ENCODE results near the gene ANAPC2. TPM values are rescaled to one million over a fixed set of nuclear protein-coding genes. Genes with fewer than 3 reads are reported as not detected.

The ANAPC2 gene
- total RNA-seq, 1 experiment from 2014 or later: 95.4 TPM

DNA sequence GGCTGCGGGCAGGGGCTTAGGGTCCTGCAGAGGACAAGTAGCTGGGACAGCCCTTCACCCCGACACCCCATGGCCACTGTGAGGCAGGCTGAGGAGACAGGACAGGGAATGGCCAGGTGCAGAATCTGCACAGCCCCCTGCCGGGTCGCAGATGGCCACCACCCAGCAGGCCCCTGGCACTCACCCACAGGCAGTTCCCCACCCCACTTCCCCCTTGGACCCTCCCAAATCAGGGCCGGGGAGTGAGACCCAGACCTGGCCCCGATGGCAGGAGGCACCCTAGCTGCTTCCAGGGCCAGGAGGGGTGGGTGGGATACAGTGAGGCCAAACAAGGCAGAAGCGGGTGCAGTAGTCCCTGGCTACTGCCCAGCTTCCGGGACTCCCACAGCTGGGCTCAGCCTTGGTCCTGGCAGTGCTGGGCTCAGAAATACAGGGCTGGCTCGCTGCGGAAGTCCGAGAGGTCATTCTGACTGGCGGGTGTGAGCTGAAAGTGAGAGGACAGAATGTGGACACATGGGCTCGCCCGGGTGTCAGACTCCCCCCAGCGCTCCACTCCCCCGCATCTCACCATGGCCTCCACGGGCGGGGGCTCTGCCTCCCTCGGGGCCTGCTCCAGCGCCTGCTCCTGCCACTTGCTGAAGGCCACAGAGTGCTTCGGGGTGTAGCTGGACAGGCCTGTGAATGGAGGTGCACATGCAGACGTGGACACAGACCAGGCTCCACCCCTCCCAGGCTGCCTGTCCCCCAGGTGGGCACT is 3.5 kb upstream of the ANAPC2 start:
- peaks cover 38% of the 10 kb centered on the region for H3F3A ChIP-seq (ENCODE audit: insufficient read depth, low read depth)
- no peak for DNase-seq
- H3K36me3 ChIP-seq (ENCODE audit: low read depth): no peaks in the 10 kb centered on the region
- ChIA-PET POLR2A (ENCODE audit: unreplicated experiment) (no interaction called here), CTCF (interaction anchor here (0.5 kb wide), 1 partner anchor 106 kb away, joined by 3 read pairs; no protein-coding TSS in a partner anchor)
- H3K9me2 ChIP-seq (ENCODE audit: insufficient read depth): no peaks in the 10 kb centered on the region
- peaks cover 54% of the 10 kb centered on the region for H4K20me1 ChIP-seq (ENCODE audit: insufficient read depth)
- H3K4me1 ChIP-seq (replicated peaks; ENCODE audit: insufficient read depth): peaks cover 55% of the 10 kb centered on the region
- no peak overlapping the region for H3K27ac ChIP-seq
- TF ChIP-seq, protein P1, sequence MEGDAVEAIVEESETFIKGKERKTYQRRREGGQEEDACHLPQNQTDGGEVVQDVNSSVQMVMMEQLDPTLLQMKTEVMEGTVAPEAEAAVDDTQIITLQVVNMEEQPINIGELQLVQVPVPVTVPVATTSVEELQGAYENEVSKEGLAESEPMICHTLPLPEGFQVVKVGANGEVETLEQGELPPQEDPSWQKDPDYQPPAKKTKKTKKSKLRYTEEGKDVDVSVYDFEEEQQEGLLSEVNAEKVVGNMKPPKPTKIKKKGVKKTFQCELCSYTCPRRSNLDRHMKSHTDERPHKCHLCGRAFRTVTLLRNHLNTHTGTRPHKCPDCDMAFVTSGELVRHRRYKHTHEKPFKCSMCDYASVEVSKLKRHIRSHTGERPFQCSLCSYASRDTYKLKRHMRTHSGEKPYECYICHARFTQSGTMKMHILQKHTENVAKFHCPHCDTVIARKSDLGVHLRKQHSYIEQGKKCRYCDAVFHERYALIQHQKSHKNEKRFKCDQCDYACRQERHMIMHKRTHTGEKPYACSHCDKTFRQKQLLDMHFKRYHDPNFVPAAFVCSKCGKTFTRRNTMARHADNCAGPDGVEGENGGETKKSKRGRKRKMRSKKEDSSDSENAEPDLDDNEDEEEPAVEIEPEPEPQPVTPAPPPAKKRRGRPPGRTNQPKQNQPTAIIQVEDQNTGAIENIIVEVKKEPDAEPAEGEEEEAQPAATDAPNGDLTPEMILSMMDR (conservative IDR thresholded peaks at IDR 0.05): no peak
- TF ChIP-seq EZH2 (IDR thresholded peaks at IDR 0.05; ENCODE audit: low read depth): no peak
- no peaks in the 10 kb centered on the region for H3K27me3 ChIP-seq (ENCODE audit: insufficient read depth, low read depth)
- H3K79me2 ChIP-seq (ENCODE audit: low read depth): peaks cover 55% of the 10 kb centered on the region
- BruUV-seq (replicated peaks): no TSS peak
- no peak overlapping the region for H2AFZ ChIP-seq
- intact Hi-C loops (cut with micrococcal nuclease; ENCODE audit: unreplicated experiment): no loop called here
- H3K4me3 ChIP-seq: no peak overlapping the region
- no peak overlapping the region for H3K4me2 ChIP-seq
- no peaks in the 10 kb centered on the region for H3K9me3 ChIP-seq (ENCODE audit: insufficient read depth, low read depth)

DNA sequence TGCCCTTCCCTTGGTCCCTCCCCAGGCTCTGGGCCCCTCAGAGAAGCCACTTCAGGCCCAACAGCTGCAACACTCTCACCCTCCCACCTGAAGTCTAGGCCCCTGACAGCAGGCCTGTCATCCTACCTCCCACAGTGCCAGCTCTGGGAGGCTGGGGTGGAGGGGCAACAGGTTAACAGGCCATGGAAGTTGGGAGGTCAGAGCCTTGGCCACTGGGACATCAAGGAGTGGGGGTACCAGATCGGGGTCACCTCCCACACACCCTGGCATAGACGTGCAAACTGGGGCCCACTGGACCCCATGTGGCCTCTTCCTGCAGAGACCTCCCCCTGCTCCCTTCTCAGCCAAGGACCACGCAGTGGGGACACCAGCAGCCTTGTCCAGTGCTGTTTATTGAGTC is 2.9 kb upstream of the ANAPC2 start:
- intact Hi-C loops (cut with micrococcal nuclease; ENCODE audit: unreplicated experiment): no loop called here
- no peaks in the 10 kb centered on the region for H3K36me3 ChIP-seq (ENCODE audit: low read depth)
- no peak for DNase-seq
- peaks cover 55% of the 10 kb centered on the region for H3K79me2 ChIP-seq (ENCODE audit: low read depth)
- TF ChIP-seq, protein P1 (conservative IDR thresholded peaks at IDR 0.05): no peak
- TF ChIP-seq EZH2 (IDR thresholded peaks at IDR 0.05; ENCODE audit: low read depth): no peak
- no peak overlapping the region for H2AFZ ChIP-seq
- H3K27ac ChIP-seq: no peak overlapping the region
- ChIA-PET POLR2A (ENCODE audit: unreplicated experiment) (no interaction called here), CTCF (interaction anchor here (2.8 kb wide), 1 partner anchor 36 kb away, joined by 15 read pairs; the partner anchor contains the start of gene RNF224)
- H3F3A ChIP-seq (ENCODE audit: insufficient read depth, low read depth): peaks cover 33% of the 10 kb centered on the region
- peaks cover 54% of the 10 kb centered on the region for H3K4me1 ChIP-seq (replicated peaks; ENCODE audit: insufficient read depth)
- no peak overlapping the region for H3K4me3 ChIP-seq
- H3K9me2 ChIP-seq (ENCODE audit: insufficient read depth): no peaks in the 10 kb centered on the region
- peaks cover 47% of the 10 kb centered on the region for H4K20me1 ChIP-seq (ENCODE audit: insufficient read depth)
- H3K4me2 ChIP-seq: no peak overlapping the region
- no peaks in the 10 kb centered on the region for H3K27me3 ChIP-seq (ENCODE audit: insufficient read depth, low read depth)
- BruUV-seq (replicated peaks): no TSS peak
- H3K9me3 ChIP-seq (ENCODE audit: insufficient read depth, low read depth): no peaks in the 10 kb centered on the region

DNA sequence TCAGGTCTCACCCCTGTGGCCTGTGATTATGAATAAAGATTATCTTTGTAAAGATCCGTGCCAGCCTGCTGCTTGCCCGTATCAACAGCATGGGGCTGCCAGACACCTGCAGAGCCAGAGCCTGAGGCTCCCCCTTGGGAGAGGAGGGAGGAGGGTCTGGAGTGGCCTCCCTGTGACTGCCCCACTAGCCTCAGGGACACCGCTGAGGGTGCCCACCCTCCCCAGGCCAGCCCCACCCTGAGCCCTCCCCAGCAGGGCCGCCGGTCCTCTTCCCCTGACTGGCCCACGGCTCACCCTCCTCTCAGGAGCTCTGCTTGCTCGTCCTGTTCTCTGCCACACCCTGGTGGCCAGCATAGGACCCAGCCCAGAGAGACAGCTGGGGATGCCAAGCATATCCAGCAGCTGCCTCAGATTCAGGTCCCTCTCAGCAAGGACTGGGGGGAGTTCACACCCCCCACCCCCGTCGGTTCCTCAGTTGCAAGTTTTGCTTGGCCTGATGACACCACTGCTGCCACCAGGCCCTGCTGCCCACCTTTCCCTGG is 2.0 kb upstream of the ANAPC2 start:
- H3K9me3 ChIP-seq (ENCODE audit: insufficient read depth, low read depth): no peaks in the 10 kb centered on the region
- H3K27ac ChIP-seq: no peak overlapping the region
- TF ChIP-seq, protein P1 (conservative IDR thresholded peaks at IDR 0.05): peak; percentile 35; the same call in 1 of the 2 replicates
- no peak for TF ChIP-seq EZH2 (IDR thresholded peaks at IDR 0.05; ENCODE audit: low read depth)
- no TSS peak for BruUV-seq (replicated peaks)
- peaks cover 46% of the 10 kb centered on the region for H3K4me1 ChIP-seq (replicated peaks; ENCODE audit: insufficient read depth)
- H2AFZ ChIP-seq: no peak overlapping the region
- peaks cover 40% of the 10 kb centered on the region for H4K20me1 ChIP-seq (ENCODE audit: insufficient read depth)
- H3K27me3 ChIP-seq (ENCODE audit: insufficient read depth, low read depth): no peaks in the 10 kb centered on the region
- ChIA-PET POLR2A (ENCODE audit: unreplicated experiment) (no interaction called here), CTCF (interaction anchor here (0.6 to 2.8 kb wide), 4 partner anchors 33 to 63 kb away, joined by 3 to 15 read pairs (median 8); partner anchors contain the start of genes CYSRT1 and RNF224)
- H3K9me2 ChIP-seq (ENCODE audit: insufficient read depth): no peaks in the 10 kb centered on the region
- no peaks in the 10 kb centered on the region for H3K36me3 ChIP-seq (ENCODE audit: low read depth)
- peak overlapping the region; percentile 92 for H3K4me2 ChIP-seq
- H3F3A ChIP-seq (ENCODE audit: insufficient read depth, low read depth): peaks cover 26% of the 10 kb centered on the region
- DNase-seq: peak in 1 of 2 experiments; percentile 42
- H3K79me2 ChIP-seq (ENCODE audit: low read depth): peaks cover 52% of the 10 kb centered on the region
- intact Hi-C loops (cut with micrococcal nuclease; ENCODE audit: unreplicated experiment): no loop called here
- H3K4me3 ChIP-seq: no peak overlapping the region; the same call in 1 of the 2 replicates

All from PC-9 (cell line).